PFSK-1 (cell line): ENCODE measurements around the gene TMEM167B.

ENCODE experiments used
- FOXP2 ChIP-seq: optimal IDR thresholded peaks from 2 replicates; pipeline ENCODE3; 2011; ENCODE audit warnings: borderline replicate concordance, control low read depth, inconsistent platforms; ENCODE audit not compliant: insufficient read depth; ENCODE audit errors: extremely low read length, extremely low read depth
- POLR2AphosphoS5 ChIP-seq: IDR thresholded peaks from 2 replicates; pipeline ENCODE4 v1.6.1; 2012; ENCODE audit warnings: low read depth, mild to moderate bottlenecking, control low read depth, low read length, moderate library complexity
- TAF1 ChIP-seq: IDR thresholded peaks from 2 replicates; pipeline ENCODE4 v1.6.1; 2012; ENCODE audit warnings: low read length, control low read depth, borderline replicate concordance; ENCODE audit not compliant: insufficient read depth
- TF ChIP-seq, protein P1 (sequence below), 2 experiments: IDR thresholded peaks; 2 replicates each; pipeline versions ENCODE4 v1.6.1 to v1.8.0; 2011 to 2012; ENCODE audit warnings: low read depth in 2 of 2, low read length in 2 of 2, control low read depth in 1 of 2, inconsistent platforms in 1 of 2, mild to moderate bottlenecking in 1 of 2, moderate library complexity in 1 of 2; ENCODE audit not compliant: insufficient read depth in 1 of 2

DNA sequence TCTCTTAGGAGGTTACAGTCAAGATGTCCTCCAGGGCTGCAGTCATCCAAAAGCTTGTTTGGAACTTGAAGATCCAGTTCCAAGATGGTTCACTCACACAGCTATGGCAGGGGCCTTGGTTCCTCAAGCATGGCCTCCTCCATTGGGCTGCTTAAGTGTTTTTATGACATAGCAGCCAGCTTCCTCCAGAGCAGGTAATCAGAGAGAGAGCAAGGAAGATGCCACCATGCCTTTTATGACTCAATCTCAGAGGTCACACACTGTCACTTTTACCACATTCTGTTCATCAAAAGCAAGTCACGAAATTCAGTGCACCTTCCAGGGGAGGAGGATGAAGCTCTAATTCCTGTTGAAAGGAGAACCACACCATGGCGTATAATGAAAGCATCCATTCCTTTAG lies 40.5 kb downstream of the TMEM167B start:
- TF ChIP-seq, protein P1, sequence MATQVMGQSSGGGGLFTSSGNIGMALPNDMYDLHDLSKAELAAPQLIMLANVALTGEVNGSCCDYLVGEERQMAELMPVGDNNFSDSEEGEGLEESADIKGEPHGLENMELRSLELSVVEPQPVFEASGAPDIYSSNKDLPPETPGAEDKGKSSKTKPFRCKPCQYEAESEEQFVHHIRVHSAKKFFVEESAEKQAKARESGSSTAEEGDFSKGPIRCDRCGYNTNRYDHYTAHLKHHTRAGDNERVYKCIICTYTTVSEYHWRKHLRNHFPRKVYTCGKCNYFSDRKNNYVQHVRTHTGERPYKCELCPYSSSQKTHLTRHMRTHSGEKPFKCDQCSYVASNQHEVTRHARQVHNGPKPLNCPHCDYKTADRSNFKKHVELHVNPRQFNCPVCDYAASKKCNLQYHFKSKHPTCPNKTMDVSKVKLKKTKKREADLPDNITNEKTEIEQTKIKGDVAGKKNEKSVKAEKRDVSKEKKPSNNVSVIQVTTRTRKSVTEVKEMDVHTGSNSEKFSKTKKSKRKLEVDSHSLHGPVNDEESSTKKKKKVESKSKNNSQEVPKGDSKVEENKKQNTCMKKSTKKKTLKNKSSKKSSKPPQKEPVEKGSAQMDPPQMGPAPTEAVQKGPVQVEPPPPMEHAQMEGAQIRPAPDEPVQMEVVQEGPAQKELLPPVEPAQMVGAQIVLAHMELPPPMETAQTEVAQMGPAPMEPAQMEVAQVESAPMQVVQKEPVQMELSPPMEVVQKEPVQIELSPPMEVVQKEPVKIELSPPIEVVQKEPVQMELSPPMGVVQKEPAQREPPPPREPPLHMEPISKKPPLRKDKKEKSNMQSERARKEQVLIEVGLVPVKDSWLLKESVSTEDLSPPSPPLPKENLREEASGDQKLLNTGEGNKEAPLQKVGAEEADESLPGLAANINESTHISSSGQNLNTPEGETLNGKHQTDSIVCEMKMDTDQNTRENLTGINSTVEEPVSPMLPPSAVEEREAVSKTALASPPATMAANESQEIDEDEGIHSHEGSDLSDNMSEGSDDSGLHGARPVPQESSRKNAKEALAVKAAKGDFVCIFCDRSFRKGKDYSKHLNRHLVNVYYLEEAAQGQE (IDR thresholded peaks at IDR 0.05; ENCODE audit: insufficient read depth in 1 of 2, low read depth in 2 of 2, low read length in 2 of 2) = no peak
- TF ChIP-seq POLR2AphosphoS5 (no peak), TAF1 (no peak), FOXP2 (no peak)
